Measurements from ENCODE around the gene TMEM141.

The TMEM141 gene

GRCh38 chr9:136756134-136756438, 35.1 kb upstream of the TMEM141 start:
- TF ChIP-seq CTCF (IDR thresholded peaks at IDR 0.05; ENCODE audit: extremely low read depth, insufficient read depth, missing control alignments), result no peak
- in situ Hi-C loops (cut with MboI; ENCODE audit: low pct_unique_long_range_greater_than_20kb, low sequenced_read_pairs, unreplicated experiment), result no loop called here
- no peak for DNase-seq (ENCODE audit: low spot score)

GRCh38 chr9:136756836-136757235, 34.3 kb upstream of the TMEM141 start:
- no peak for DNase-seq (ENCODE audit: low spot score)
- in situ Hi-C loops (cut with MboI; ENCODE audit: low pct_unique_long_range_greater_than_20kb, low sequenced_read_pairs, unreplicated experiment), result no loop called here
- TF ChIP-seq CTCF (IDR thresholded peaks at IDR 0.05; ENCODE audit: extremely low read depth, insufficient read depth, missing control alignments), result no peak

GRCh38 chr9:136757328-136757727, 33.8 kb upstream of the TMEM141 start:
- no peak for TF ChIP-seq CTCF (IDR thresholded peaks at IDR 0.05; ENCODE audit: extremely low read depth, insufficient read depth, missing control alignments)
- in situ Hi-C loops (cut with MboI; ENCODE audit: low pct_unique_long_range_greater_than_20kb, low sequenced_read_pairs, unreplicated experiment), result no loop called here
- no peak for DNase-seq (ENCODE audit: low spot score)

DNA sequence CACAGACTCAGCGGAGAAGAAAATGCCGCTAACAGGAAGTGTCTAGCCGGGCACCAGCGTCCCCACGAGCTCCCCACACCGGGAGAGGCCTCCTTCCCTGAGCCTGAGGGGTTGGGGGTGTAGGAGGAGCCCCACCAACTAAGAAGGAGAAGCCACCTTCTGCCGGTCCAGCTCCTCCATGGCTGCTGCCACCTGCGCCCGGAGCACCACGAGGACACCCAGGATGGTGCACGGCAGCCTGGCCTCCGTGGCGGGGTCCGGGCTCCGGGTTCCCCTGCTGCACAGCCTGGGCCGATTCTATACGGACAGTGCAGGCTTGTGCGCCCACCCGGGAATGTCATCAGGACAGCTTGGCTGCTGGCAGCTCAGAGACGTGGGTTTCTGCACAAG, 33.4 kb upstream of the TMEM141 start:
- TF ChIP-seq CTCF (IDR thresholded peaks at IDR 0.05; ENCODE audit: extremely low read depth, insufficient read depth, missing control alignments), result no peak
- in situ Hi-C loops (cut with MboI; ENCODE audit: low pct_unique_long_range_greater_than_20kb, low sequenced_read_pairs, unreplicated experiment), result no loop called here
- no peak for DNase-seq (ENCODE audit: low spot score)

DNA sequence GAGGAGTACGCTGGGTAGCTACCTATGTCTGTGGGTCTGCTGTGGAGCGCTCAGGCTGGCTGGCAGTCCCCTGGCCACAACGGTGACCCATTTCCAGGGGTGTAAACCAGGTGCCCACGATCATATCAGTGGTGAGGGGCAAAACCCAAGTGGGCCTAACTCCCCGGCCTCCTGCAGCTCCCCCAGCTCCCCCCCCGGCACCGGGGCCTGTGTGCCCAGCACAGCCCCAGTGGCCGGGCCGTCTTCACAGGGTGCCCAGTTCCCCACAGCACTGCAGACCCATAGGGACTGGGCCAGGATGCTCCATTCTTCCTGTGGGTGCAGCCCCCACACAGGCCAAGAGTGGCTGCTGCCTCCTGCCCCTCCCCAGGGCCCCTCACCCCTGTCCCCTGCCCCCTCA, 32.1 kb upstream of the TMEM141 start:
- in situ Hi-C loops (cut with MboI; ENCODE audit: low pct_unique_long_range_greater_than_20kb, low sequenced_read_pairs, unreplicated experiment), result no loop called here
- no peak for TF ChIP-seq CTCF (IDR thresholded peaks at IDR 0.05; ENCODE audit: extremely low read depth, insufficient read depth, missing control alignments)

GRCh38 chr9:136759436-136760325, 31.5 kb upstream of the TMEM141 start:
- DNase-seq (ENCODE audit: low spot score), result no peak
- no peak for TF ChIP-seq CTCF (IDR thresholded peaks at IDR 0.05; ENCODE audit: extremely low read depth, insufficient read depth, missing control alignments)
- in situ Hi-C loops (cut with MboI; ENCODE audit: low pct_unique_long_range_greater_than_20kb, low sequenced_read_pairs, unreplicated experiment), result no loop called here

More for the DNA sequence above, 32.1 kb upstream of the TMEM141 start:
- no peak for DNase-seq (ENCODE audit: low spot score)
